Panc1 (cell line): Measurements from ENCODE around the gene PLEKHG4B. TPM values are rescaled to one million over a fixed set of nuclear protein-coding genes. Genes with fewer than 3 reads are reported as not detected.

Experiments
- ATAC-seq: fragments of 200-7000 bp; cut with Tn5 transposase; 2 replicates; pipeline ENCODE4 v1.9.1; 2020; ENCODE audit warnings: mild to moderate bottlenecking, moderate library complexity
- BruUV-seq: library from RNA; stranded (reverse); fragments of 400-500 nt; replicated peaks from 2 replicates; lab custom pipeline; 2021; lab: Mats Ljungman, UMichigan
- CTCF ChIA-PET: fragments of 300-600 bp; sonication (Branson Sonifier 250); formaldehyde crosslinking; loops from one replicate; lab custom pipeline; 2022; ENCODE audit warnings: antibody characterized with exemption; lab: Charles Lee
- POLR2A ChIA-PET: fragments of 300-600 bp; sonication (Branson Sonifier 250); formaldehyde crosslinking; loops from one replicate; lab custom pipeline; 2022; ENCODE audit warnings: antibody characterized with exemption; lab: Charles Lee
- DNase-seq: peaks from one replicate; pipeline ENCODE4 v3.0.0-alpha.2; 2010; ENCODE audit warnings: low read depth, low spot score
- H3K27ac ChIP-seq: 2 replicates; pipeline ENCODE4 v1.5.1; 2011; ENCODE audit warnings: mild to moderate bottlenecking, low read length, inconsistent platforms
- H3K27me3 ChIP-seq: fragments of 200-500 bp; sonication (Bioruptor generic); 2 replicates; pipeline ENCODE4 v1.6.0; 2014; ENCODE audit warnings: low read length, inconsistent platforms; ENCODE audit not compliant: control insufficient read depth, insufficient read depth
- H3K36me3 ChIP-seq: fragments of 200-500 bp; sonication (Bioruptor generic); 2 replicates; pipeline ENCODE4 v1.5.1; 2014; ENCODE audit warnings: inconsistent platforms, mild to moderate bottlenecking, low read length, moderate library complexity; ENCODE audit not compliant: control insufficient read depth, insufficient read depth
- H3K4me1 ChIP-seq: 2 replicates; pipeline ENCODE4 v1.5.1; 2011; ENCODE audit warnings: inconsistent platforms, mild to moderate bottlenecking, low read length, moderate library complexity; ENCODE audit not compliant: control insufficient read depth, insufficient read depth
- H3K4me3 ChIP-seq, 2 experiments: 2 replicates each; pipeline ENCODE4 v1.5.1; 2011 to 2012; ENCODE audit warnings: low read depth in 2 of 2, low read length in 2 of 2, mild to moderate bottlenecking in 2 of 2, inconsistent platforms in 1 of 2, moderate library complexity in 1 of 2
- H3K9me3 ChIP-seq: fragments of 200-500 bp; sonication (Bioruptor generic); 2 replicates; pipeline ENCODE4 v1.5.1; 2014; ENCODE audit warnings: low read depth, mild to moderate bottlenecking, inconsistent platforms, low read length, moderate library complexity; ENCODE audit not compliant: control insufficient read depth, insufficient read depth
- POLR2AphosphoS5 ChIP-seq: IDR thresholded peaks from 2 replicates; pipeline ENCODE4 v1.6.1; 2012; ENCODE audit warnings: mild to moderate bottlenecking, low read depth, low read length, moderate library complexity
- SIN3A ChIP-seq: IDR thresholded peaks from 2 replicates; pipeline ENCODE4 v1.6.1; 2012; ENCODE audit warnings: low read depth, mild to moderate bottlenecking, low read length, moderate library complexity, borderline replicate concordance; ENCODE audit not compliant: insufficient read depth
- TCF7L2 ChIP-seq: IDR thresholded peaks from 2 replicates; pipeline ENCODE4 v1.6.1; 2011; ENCODE audit warnings: mild to moderate bottlenecking, low read depth, low read length, inconsistent platforms
- in situ Hi-C: cut with HindIII; loops from 2 replicates; pipeline ENCODE4 v1.10.0; 2016; ENCODE audit warnings: low sequenced_read_pairs, low pct_unique_long_range_greater_than_20kb
- intact Hi-C: fragments of 100-400 bp; cut with micrococcal nuclease; formaldehyde crosslinking; loops from one replicate; pipeline ENCODE4 v1.10.0; 2022; ENCODE audit not compliant: unreplicated experiment
- total RNA-seq: library from RNA; stranded (reverse); gene quantifications from one replicate; pipeline ENCODE4 v1.2.1, GENCODE V29; 2021; ENCODE audit not compliant: unreplicated experiment
- TF ChIP-seq, protein P1 (sequence below): fragments of 450-650 bp; IDR thresholded peaks from 2 replicates; pipeline ENCODE4 v1.5.1; 2017; ENCODE audit warnings: mild to moderate bottlenecking
- TF ChIP-seq, protein P2 (sequence below), 2 experiments: IDR thresholded peaks; 2 replicates each; pipeline ENCODE4 v1.6.1; 2011 to 2012; ENCODE audit warnings: low read depth in 2 of 2, control low read depth in 1 of 2, low read length in 1 of 2, mild to moderate bottlenecking in 1 of 2, moderate library complexity in 1 of 2; ENCODE audit not compliant: insufficient read depth in 1 of 2

Gene PLEKHG4B
- total RNA-seq, 1 experiment from 2014 or later = 8.9 TPM

DNA sequence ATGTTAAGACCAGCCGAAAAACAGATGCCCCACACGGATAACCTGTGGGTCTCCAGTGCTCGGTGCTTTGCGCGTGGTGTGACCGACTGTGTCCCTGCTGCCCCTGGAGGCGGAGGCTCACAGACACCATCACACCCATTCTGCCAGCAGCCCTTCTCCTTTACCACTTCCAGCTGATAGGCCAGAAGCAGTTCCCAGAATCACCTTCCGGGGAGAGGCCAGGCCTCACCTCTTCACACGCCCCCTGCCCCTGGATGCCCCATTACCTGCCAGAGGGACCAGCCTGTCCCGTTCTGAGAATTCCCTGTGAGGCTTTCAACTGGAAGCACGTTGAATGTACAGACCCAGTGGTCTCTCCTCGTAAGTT, 77.7 kb downstream of the PLEKHG4B start:
- TF ChIP-seq TCF7L2 = no peak
- no peak for TF ChIP-seq SIN3A
- TF ChIP-seq POLR2AphosphoS5 = no peak
- TF ChIP-seq, protein P1, sequence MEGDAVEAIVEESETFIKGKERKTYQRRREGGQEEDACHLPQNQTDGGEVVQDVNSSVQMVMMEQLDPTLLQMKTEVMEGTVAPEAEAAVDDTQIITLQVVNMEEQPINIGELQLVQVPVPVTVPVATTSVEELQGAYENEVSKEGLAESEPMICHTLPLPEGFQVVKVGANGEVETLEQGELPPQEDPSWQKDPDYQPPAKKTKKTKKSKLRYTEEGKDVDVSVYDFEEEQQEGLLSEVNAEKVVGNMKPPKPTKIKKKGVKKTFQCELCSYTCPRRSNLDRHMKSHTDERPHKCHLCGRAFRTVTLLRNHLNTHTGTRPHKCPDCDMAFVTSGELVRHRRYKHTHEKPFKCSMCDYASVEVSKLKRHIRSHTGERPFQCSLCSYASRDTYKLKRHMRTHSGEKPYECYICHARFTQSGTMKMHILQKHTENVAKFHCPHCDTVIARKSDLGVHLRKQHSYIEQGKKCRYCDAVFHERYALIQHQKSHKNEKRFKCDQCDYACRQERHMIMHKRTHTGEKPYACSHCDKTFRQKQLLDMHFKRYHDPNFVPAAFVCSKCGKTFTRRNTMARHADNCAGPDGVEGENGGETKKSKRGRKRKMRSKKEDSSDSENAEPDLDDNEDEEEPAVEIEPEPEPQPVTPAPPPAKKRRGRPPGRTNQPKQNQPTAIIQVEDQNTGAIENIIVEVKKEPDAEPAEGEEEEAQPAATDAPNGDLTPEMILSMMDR = no peak
- TF ChIP-seq, protein P2, sequence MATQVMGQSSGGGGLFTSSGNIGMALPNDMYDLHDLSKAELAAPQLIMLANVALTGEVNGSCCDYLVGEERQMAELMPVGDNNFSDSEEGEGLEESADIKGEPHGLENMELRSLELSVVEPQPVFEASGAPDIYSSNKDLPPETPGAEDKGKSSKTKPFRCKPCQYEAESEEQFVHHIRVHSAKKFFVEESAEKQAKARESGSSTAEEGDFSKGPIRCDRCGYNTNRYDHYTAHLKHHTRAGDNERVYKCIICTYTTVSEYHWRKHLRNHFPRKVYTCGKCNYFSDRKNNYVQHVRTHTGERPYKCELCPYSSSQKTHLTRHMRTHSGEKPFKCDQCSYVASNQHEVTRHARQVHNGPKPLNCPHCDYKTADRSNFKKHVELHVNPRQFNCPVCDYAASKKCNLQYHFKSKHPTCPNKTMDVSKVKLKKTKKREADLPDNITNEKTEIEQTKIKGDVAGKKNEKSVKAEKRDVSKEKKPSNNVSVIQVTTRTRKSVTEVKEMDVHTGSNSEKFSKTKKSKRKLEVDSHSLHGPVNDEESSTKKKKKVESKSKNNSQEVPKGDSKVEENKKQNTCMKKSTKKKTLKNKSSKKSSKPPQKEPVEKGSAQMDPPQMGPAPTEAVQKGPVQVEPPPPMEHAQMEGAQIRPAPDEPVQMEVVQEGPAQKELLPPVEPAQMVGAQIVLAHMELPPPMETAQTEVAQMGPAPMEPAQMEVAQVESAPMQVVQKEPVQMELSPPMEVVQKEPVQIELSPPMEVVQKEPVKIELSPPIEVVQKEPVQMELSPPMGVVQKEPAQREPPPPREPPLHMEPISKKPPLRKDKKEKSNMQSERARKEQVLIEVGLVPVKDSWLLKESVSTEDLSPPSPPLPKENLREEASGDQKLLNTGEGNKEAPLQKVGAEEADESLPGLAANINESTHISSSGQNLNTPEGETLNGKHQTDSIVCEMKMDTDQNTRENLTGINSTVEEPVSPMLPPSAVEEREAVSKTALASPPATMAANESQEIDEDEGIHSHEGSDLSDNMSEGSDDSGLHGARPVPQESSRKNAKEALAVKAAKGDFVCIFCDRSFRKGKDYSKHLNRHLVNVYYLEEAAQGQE (IDR thresholded peaks at IDR 0.05; ENCODE audit: insufficient read depth in 1 of 2, low read depth in 2 of 2, low read length in 1 of 2) = no peak
- no peak overlapping the region for H3K4me3 ChIP-seq
- CTCF ChIA-PET = no interaction called here
- H3K4me1 ChIP-seq = peaks cover 9% of the 10 kb centered on the region; the same call in 1 of the 2 replicates
- POLR2A ChIA-PET = no interaction called here
- in situ Hi-C loops = no loop called here
- BruUV-seq = no TSS peak
- DNase-seq (no peak), ATAC-seq (no peak)
- intact Hi-C loops = no loop called here
- H3K9me3 ChIP-seq = no peaks in the 10 kb centered on the region
- H3K27ac ChIP-seq = no peak overlapping the region
- H3K36me3 ChIP-seq = no peaks in the 10 kb centered on the region
- H3K27me3 ChIP-seq = no peaks in the 10 kb centered on the region

DNA sequence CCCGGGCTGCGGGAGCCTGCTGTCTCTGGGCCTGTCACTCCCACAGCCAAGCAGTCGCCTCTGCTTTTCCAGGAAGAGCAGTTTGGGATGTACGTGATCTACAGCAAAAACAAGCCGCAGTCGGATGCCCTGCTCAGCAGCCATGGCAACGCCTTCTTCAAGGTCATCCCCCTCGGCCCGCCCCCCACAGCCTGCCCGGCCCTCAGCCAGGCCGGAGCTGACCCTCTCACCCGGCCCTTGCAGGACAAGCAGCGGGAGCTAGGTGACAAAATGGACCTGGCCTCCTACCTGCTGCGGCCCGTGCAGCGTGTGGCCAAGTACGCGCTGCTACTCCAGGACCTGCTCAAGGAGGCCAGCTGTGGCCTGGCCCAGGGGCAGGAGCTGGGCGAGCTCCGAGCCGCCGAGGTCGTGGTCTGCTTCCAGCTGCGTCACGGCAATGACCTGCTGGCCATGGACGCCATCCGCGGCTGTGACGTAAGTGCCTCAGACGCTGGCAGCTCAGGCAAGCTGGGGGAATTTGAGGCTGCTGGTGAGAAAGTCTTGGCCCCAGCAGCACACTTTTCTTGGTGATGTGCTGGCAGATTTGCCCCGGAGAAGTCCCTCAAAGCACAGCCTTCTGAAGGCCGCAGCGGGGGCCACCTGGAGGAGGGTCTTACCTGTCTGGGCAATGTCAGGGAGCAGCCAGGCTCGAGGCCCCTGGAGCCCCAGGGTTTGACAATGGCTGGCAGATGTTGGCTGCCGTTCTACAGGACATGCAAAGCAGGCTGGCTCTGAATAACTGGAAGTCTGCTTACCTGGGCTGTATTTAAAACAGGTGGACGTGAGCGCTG, 79.2 kb downstream of the PLEKHG4B start:
- CTCF ChIA-PET = no interaction called here
- no TSS peak for BruUV-seq
- TF ChIP-seq TCF7L2 (no peak), SIN3A (no peak), POLR2AphosphoS5 (no peak)
- TF ChIP-seq, protein P2 (IDR thresholded peaks at IDR 0.05; ENCODE audit: insufficient read depth in 1 of 2, low read depth in 2 of 2, low read length in 1 of 2) = no peak
- TF ChIP-seq, protein P1 = no peak

More for the DNA sequence above, 79.2 kb downstream of the PLEKHG4B start:
- intact Hi-C loops (no loop called here), in situ Hi-C loops (no loop called here)
- POLR2A ChIA-PET = no interaction called here
- Histone ChIP-seq H3K9me3 (no peaks in the 10 kb centered on the region), H3K27me3 (no peaks in the 10 kb centered on the region), H3K4me3 (no peak overlapping the region), H3K27ac (no peak overlapping the region), H3K4me1 (peaks cover 9% of the 10 kb centered on the region; the same call in 1 of the 2 replicates), H3K36me3 (no peaks in the 10 kb centered on the region)
- ATAC-seq (no peak), DNase-seq (no peak)
